ENCODE measurements around the gene B4GALNT4. TPM values are rescaled to one million over a fixed set of nuclear protein-coding genes. Genes with fewer than 3 reads are reported as not detected.

B4GALNT4 gene, protein sequence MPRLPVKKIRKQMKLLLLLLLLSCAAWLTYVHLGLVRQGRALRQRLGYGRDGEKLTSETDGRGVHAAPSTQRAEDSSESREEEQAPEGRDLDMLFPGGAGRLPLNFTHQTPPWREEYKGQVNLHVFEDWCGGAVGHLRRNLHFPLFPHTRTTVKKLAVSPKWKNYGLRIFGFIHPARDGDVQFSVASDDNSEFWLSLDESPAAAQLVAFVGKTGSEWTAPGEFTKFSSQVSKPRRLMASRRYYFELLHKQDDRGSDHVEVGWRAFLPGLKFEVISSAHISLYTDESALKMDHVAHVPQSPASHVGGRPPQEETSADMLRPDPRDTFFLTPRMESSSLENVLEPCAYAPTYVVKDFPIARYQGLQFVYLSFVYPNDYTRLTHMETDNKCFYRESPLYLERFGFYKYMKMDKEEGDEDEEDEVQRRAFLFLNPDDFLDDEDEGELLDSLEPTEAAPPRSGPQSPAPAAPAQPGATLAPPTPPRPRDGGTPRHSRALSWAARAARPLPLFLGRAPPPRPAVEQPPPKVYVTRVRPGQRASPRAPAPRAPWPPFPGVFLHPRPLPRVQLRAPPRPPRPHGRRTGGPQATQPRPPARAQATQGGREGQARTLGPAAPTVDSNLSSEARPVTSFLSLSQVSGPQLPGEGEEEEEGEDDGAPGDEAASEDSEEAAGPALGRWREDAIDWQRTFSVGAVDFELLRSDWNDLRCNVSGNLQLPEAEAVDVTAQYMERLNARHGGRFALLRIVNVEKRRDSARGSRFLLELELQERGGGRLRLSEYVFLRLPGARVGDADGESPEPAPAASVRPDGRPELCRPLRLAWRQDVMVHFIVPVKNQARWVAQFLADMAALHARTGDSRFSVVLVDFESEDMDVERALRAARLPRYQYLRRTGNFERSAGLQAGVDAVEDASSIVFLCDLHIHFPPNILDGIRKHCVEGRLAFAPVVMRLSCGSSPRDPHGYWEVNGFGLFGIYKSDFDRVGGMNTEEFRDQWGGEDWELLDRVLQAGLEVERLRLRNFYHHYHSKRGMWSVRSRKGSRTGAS
- 11.8 to 23.3 TPM (median 18.8 TPM) in 5 replicates for total RNA-seq (2022; extraction: Qiagen RNA extraction)

DNA sequence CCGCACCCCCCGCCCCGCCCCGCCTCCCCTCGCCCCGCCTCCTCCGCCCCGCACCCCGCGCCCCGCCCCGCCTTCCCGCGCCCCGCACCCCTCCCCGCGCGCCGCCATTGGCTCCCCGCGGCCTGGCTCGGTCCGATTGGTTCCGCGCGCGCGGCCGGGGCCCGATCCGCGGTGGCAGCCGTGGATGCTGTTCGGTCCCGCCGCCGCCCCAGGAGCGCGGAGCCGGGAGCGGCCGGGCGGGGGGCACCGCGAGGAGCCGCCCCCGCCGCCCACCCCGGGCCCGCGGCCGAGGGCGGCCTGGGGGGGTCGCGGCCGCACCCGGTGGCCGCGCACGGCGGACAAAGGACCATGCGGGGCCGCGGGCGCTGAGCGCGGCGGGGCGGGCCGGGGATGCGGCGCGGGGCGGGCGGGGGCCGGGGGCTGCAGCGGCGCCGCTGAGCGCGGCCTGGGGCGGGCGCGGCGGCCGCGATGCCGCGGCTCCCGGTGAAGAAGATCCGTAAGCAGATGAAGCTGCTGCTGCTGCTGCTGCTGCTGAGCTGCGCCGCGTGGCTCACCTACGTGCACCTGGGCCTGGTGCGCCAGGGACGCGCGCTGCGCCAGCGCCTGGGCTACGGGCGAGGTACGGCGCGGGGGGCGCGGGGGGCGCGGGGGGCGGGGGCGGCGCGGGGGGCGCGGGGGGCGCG, at the start of gene B4GALNT4:
Gene B4GALNT4 (plus strand): TSS at position 164 of the 683 bp plus-strand sequence. CDS start 305 bp downstream, at position 469.

DNA sequence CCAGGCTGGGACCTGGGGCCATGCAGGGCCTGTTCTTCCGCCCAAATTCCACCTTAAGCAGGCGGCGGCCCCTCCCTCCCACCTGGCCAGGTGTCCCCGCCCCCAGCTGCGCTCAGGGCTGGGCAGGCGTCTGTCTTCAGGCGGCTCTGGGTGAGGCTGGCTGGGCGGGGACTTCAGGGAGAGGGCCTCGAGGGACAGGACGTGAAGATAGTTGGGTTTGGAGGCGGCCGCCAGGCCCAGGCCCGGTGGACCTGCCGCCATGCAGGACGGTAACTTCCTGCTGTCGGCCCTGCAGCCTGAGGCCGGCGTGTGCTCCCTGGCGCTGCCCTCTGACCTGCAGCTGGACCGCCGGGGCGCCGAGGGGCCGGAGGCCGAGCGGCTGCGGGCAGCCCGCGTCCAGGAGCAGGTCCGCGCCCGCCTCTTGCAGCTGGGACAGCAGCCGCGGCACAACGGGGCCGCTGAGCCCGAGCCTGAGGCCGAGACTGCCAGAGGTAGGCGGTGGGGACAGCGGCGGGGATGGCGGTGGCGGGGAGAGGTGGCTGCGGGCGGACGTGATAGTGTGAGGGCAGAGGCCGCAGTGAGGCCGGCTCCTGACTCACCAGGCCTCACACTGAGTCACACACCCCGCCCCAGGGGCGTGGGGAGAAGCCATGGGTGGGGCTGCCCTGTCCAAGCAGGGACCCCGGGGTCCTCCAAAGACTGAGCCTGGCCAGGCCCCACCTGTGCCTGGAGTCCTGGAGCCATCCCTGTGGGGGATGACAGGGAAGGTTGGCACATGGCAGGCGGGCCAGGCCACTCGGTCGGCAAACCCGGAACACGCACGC, 24.9 kb downstream of the B4GALNT4 start, which contains the start of gene PKP3:
Gene PKP3 (plus strand): TSS at position 176 of the 824 bp plus-strand sequence. CDS start 84 bp downstream, at position 260.

Other genes starting within 250 kb of the B4GALNT4 start
- gene SCGB1C1, start 176.4 kb upstream of the B4GALNT4 start, total RNA-seq (2022; extraction: Qiagen RNA extraction), result not detected in 5 replicates
- 37.3 to 46.4 TPM (median 44.1 TPM) in 5 replicates for gene BET1L, start 162.1 kb upstream of the B4GALNT4 start, total RNA-seq (2022; extraction: Qiagen RNA extraction)
- 117 to 140 TPM (median 122 TPM) in 5 replicates for gene RIC8A, start 161.8 kb upstream of the B4GALNT4 start, total RNA-seq (2022; extraction: Qiagen RNA extraction)
- gene SIRT3, start 133.2 kb upstream of the B4GALNT4 start, total RNA-seq (2022; extraction: Qiagen RNA extraction), result 18.1 to 24.4 TPM (median 19.8 TPM) in 5 replicates
- 166 to 190 TPM (median 177 TPM) in 5 replicates for gene PSMD13, start 132.5 kb upstream of the B4GALNT4 start, total RNA-seq (2022; extraction: Qiagen RNA extraction)
- not detected in 5 replicates for gene NLRP6, start 91.1 kb upstream of the B4GALNT4 start, total RNA-seq (2022; extraction: Qiagen RNA extraction)
- gene PGGHG, start 80.4 kb upstream of the B4GALNT4 start, total RNA-seq (2022; extraction: Qiagen RNA extraction), result 6.8 to 14.5 TPM (median 11.5 TPM) in 5 replicates
- gene IFITM5, start 70.0 kb upstream of the B4GALNT4 start, total RNA-seq (2022; extraction: Qiagen RNA extraction), result not detected in 5 replicates
- gene IFITM2, start 61.7 kb upstream of the B4GALNT4 start, total RNA-seq (2022; extraction: Qiagen RNA extraction), result 57.0 to 66.9 TPM (median 63.2 TPM) in 5 replicates
- gene IFITM1, start 55.5 kb upstream of the B4GALNT4 start, total RNA-seq (2022; extraction: Qiagen RNA extraction), result 0.36 to 0.80 TPM (median 0.52 TPM) in 5 replicates
- gene IFITM3, start 48.6 kb upstream of the B4GALNT4 start, total RNA-seq (2022; extraction: Qiagen RNA extraction), result 23.0 to 37.6 TPM (median 29.5 TPM) in 5 replicates
- gene PKP3, start 24.7 kb downstream of the B4GALNT4 start, total RNA-seq (2022; extraction: Qiagen RNA extraction), result 24.1 to 42.6 TPM (median 38.1 TPM) in 5 replicates
- gene SIGIRR, start 45.5 kb downstream of the B4GALNT4 start, total RNA-seq (2022; extraction: Qiagen RNA extraction), result 62.5 to 93.9 TPM (median 85.8 TPM) in 5 replicates
- 0.64 to 1.3 TPM (median 0.88 TPM) in 5 replicates for gene ANO9, start 72.5 kb downstream of the B4GALNT4 start, total RNA-seq (2022; extraction: Qiagen RNA extraction)
- 33.8 to 48.0 TPM (median 43.2 TPM) in 5 replicates for gene PTDSS2, start 80.8 kb downstream of the B4GALNT4 start, total RNA-seq (2022; extraction: Qiagen RNA extraction)
- gene RNH1, start 137.7 kb downstream of the B4GALNT4 start, total RNA-seq (2022; extraction: Qiagen RNA extraction), result 130 to 184 TPM (median 173 TPM) in 5 replicates
- gene HRAS, start 166.1 kb downstream of the B4GALNT4 start, total RNA-seq (2022; extraction: Qiagen RNA extraction), result 109 to 168 TPM (median 154 TPM) in 5 replicates
- gene LRRC56, start 168.0 kb downstream of the B4GALNT4 start, total RNA-seq (2022; extraction: Qiagen RNA extraction), result 0.54 to 1.1 TPM (median 0.72 TPM) in 5 replicates
- gene LMNTD2, start 191.2 kb downstream of the B4GALNT4 start, total RNA-seq (2022; extraction: Qiagen RNA extraction), result 2.0 to 3.0 TPM (median 2.7 TPM) in 5 replicates
- 39.7 to 54.5 TPM (median 51.0 TPM) in 5 replicates for gene RASSF7, start 191.5 kb downstream of the B4GALNT4 start, total RNA-seq (2022; extraction: Qiagen RNA extraction)
- gene PHRF1, start 207.0 kb downstream of the B4GALNT4 start, total RNA-seq (2022; extraction: Qiagen RNA extraction), result 26.6 to 36.8 TPM (median 36.2 TPM) in 5 replicates
- 5.0 to 7.9 TPM (median 6.0 TPM) in 5 replicates for gene IRF7, start 246.5 kb downstream of the B4GALNT4 start, total RNA-seq (2022; extraction: Qiagen RNA extraction)

Measured in A549 treated with Mapracorat at 1 μM for 4 hours (cell line).